ENCODE measurements around the gene ETV1.

Gene ETV1

DNA sequence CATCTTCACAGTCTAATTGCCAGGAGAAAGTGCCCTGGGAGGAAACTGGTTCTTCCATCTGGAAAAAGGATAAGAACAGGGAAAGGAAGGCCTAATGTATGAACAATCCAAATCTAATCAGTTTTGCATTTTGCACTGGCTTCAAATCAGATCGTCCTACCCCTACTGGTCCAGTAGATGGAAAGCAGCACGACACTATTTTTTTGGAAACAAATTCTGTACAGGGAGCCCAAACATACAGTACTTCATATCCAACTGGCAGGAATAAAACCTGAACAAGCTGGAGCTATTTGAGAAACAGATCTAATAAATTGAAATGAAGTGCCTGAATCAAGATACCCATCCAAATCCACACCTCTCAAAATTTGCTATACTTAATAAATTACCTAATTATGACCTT lies 36.5 kb downstream of the ETV1 start:
- Histone ChIP-seq H3K27ac (ENCODE audit: insufficient read depth in 1 of 2, low read depth in 1 of 2, low read length in 2 of 2, poor library complexity in 1 of 2, severe bottlenecking in 2 of 2) (no peak overlapping the region), H3K27me3 (replicated peaks in 2 of 5; ENCODE audit: control insufficient read depth in 4 of 5, insufficient read depth in 5 of 5, low read length in 4 of 5) (no peaks in the 10 kb centered on the region), H3K4me3 (ENCODE audit: control insufficient read depth in 1 of 7, extremely low read depth in 1 of 7, insufficient read depth in 4 of 7, low read depth in 2 of 7, low read length in 6 of 7) (no peak overlapping the region), H3K36me3 (ENCODE audit: control insufficient read depth in 4 of 4, insufficient read depth in 4 of 4, low read length in 3 of 4) (no peaks in the 10 kb centered on the region), H3K9me3 (ENCODE audit: control extremely low read depth in 1 of 5, control insufficient read depth in 4 of 5, insufficient read depth in 2 of 5, low read depth in 1 of 5, low read length in 4 of 5) (no peaks in the 10 kb centered on the region), H3K4me1 (ENCODE audit: control extremely low read depth in 1 of 4, control insufficient read depth in 4 of 4, insufficient read depth in 4 of 4, low read length in 3 of 4) (no peaks in the 10 kb centered on the region)
- 100% methylated on average over 1 of the region's 2 CpGs for WGBS (ENCODE audit: insufficient coverage)
- DNase-seq, result no peak
- ChIA-PET POLR2A (no interaction called here), CTCF (interaction anchor here (1.5 kb wide), 1 partner anchor 181 kb away, joined by 3 read pairs; no protein-coding TSS in a partner anchor)

GRCh38 chr7:13949939-13950338 lies 39.5 kb downstream of the ETV1 start:
- no peak overlapping the region for H3K4me3 ChIP-seq (ENCODE audit: control insufficient read depth in 1 of 7, extremely low read depth in 1 of 7, insufficient read depth in 4 of 7, low read depth in 2 of 7, low read length in 6 of 7)
- ChIA-PET POLR2A (no interaction called here), CTCF (no interaction called here)
- 96% methylated on average over 2 of the region's 4 CpGs for WGBS (ENCODE audit: insufficient coverage)
- H3K27ac ChIP-seq (ENCODE audit: insufficient read depth in 1 of 2, low read depth in 1 of 2, low read length in 2 of 2, poor library complexity in 1 of 2, severe bottlenecking in 2 of 2), result no peak overlapping the region
- no peaks in the 10 kb centered on the region for H3K27me3 ChIP-seq (replicated peaks in 2 of 5; ENCODE audit: control insufficient read depth in 4 of 5, insufficient read depth in 5 of 5, low read length in 4 of 5)
- DNase-seq, result no peak
- H3K36me3 ChIP-seq (ENCODE audit: control insufficient read depth in 4 of 4, insufficient read depth in 4 of 4, low read length in 3 of 4), result no peaks in the 10 kb centered on the region
- no peaks in the 10 kb centered on the region for H3K9me3 ChIP-seq (ENCODE audit: control extremely low read depth in 1 of 5, control insufficient read depth in 4 of 5, insufficient read depth in 2 of 5, low read depth in 1 of 5, low read length in 4 of 5)
- H3K4me1 ChIP-seq (ENCODE audit: control extremely low read depth in 1 of 4, control insufficient read depth in 4 of 4, insufficient read depth in 4 of 4, low read length in 3 of 4), result no peaks in the 10 kb centered on the region

GRCh38 chr7:13949445-13949844 lies 40.0 kb downstream of the ETV1 start:
- CTCF ChIA-PET, result no interaction called here

GRCh38 chr7:13948019-13948801 lies 41.3 kb downstream of the ETV1 start:
- ChIA-PET POLR2A (no interaction called here), CTCF (interaction anchor here (1.6 kb wide), 1 partner anchor 17 kb away, joined by 5 read pairs; no protein-coding TSS in a partner anchor)
- WGBS (ENCODE audit: insufficient coverage), result 100% methylated on average over 2 of the region's 9 CpGs
- Histone ChIP-seq H3K4me1 (ENCODE audit: control extremely low read depth in 1 of 4, control insufficient read depth in 4 of 4, insufficient read depth in 4 of 4, low read length in 3 of 4) (no peaks in the 10 kb centered on the region), H3K27ac (ENCODE audit: insufficient read depth in 1 of 2, low read depth in 1 of 2, low read length in 2 of 2, poor library complexity in 1 of 2, severe bottlenecking in 2 of 2) (no peak overlapping the region), H3K27me3 (replicated peaks in 2 of 5; ENCODE audit: control insufficient read depth in 4 of 5, insufficient read depth in 5 of 5, low read length in 4 of 5) (no peaks in the 10 kb centered on the region), H3K4me3 (ENCODE audit: control insufficient read depth in 1 of 7, extremely low read depth in 1 of 7, insufficient read depth in 4 of 7, low read depth in 2 of 7, low read length in 6 of 7) (no peak overlapping the region), H3K9me3 (ENCODE audit: control extremely low read depth in 1 of 5, control insufficient read depth in 4 of 5, insufficient read depth in 2 of 5, low read depth in 1 of 5, low read length in 4 of 5) (peaks cover 0 to 3% (median 0%) of the 10 kb centered on the region in 5 experiments), H3K36me3 (ENCODE audit: control insufficient read depth in 4 of 4, insufficient read depth in 4 of 4, low read length in 3 of 4) (no peaks in the 10 kb centered on the region)
- DNase-seq, result no peak

More at GRCh38 chr7:13949445-13949844, 40.0 kb downstream of the ETV1 start:
- H3K27ac ChIP-seq (ENCODE audit: insufficient read depth in 1 of 2, low read depth in 1 of 2, low read length in 2 of 2, poor library complexity in 1 of 2, severe bottlenecking in 2 of 2), result no peak overlapping the region
- no peaks in the 10 kb centered on the region for H3K36me3 ChIP-seq (ENCODE audit: control insufficient read depth in 4 of 4, insufficient read depth in 4 of 4, low read length in 3 of 4)
- POLR2A ChIA-PET, result no interaction called here
- no peaks in the 10 kb centered on the region for H3K4me1 ChIP-seq (ENCODE audit: control extremely low read depth in 1 of 4, control insufficient read depth in 4 of 4, insufficient read depth in 4 of 4, low read length in 3 of 4)
- no peaks in the 10 kb centered on the region for H3K27me3 ChIP-seq (replicated peaks in 2 of 5; ENCODE audit: control insufficient read depth in 4 of 5, insufficient read depth in 5 of 5, low read length in 4 of 5)
- WGBS (ENCODE audit: insufficient coverage), result no CpG with 5 or more reads among the region's 2 CpGs
- H3K4me3 ChIP-seq (ENCODE audit: control insufficient read depth in 1 of 7, extremely low read depth in 1 of 7, insufficient read depth in 4 of 7, low read depth in 2 of 7, low read length in 6 of 7), result no peak overlapping the region
- no peak for DNase-seq
- H3K9me3 ChIP-seq (ENCODE audit: control extremely low read depth in 1 of 5, control insufficient read depth in 4 of 5, insufficient read depth in 2 of 5, low read depth in 1 of 5, low read length in 4 of 5), result no peaks in the 10 kb centered on the region

DNA sequence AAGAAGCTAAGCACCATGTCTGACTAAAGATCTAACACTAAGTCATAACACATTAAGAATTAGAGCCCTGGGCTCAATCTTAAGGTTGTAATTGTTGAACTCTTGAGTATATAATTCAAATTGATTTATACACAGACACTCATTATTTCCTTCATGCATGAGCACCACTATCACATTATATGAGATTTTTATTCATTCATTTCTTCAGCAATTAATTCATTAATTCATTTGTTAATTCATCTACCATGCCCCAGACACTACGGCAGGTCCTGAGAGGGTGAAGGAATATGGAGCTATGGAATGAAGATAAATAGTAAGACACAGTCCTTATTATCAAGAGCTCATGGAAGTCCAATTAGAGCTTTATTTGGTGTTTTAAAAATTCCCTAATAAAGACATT lies 41.9 kb downstream of the ETV1 start:
- Histone ChIP-seq H3K27ac (ENCODE audit: insufficient read depth in 1 of 2, low read depth in 1 of 2, low read length in 2 of 2, poor library complexity in 1 of 2, severe bottlenecking in 2 of 2) (no peak overlapping the region), H3K9me3 (ENCODE audit: control extremely low read depth in 1 of 5, control insufficient read depth in 4 of 5, insufficient read depth in 2 of 5, low read depth in 1 of 5, low read length in 4 of 5) (peaks cover 0 to 3% (median 0%) of the 10 kb centered on the region in 5 experiments), H3K36me3 (ENCODE audit: control insufficient read depth in 4 of 4, insufficient read depth in 4 of 4, low read length in 3 of 4) (no peaks in the 10 kb centered on the region), H3K4me1 (ENCODE audit: control extremely low read depth in 1 of 4, control insufficient read depth in 4 of 4, insufficient read depth in 4 of 4, low read length in 3 of 4) (no peaks in the 10 kb centered on the region), H3K4me3 (ENCODE audit: control insufficient read depth in 1 of 7, extremely low read depth in 1 of 7, insufficient read depth in 4 of 7, low read depth in 2 of 7, low read length in 6 of 7) (no peak overlapping the region), H3K27me3 (replicated peaks in 2 of 5; ENCODE audit: control insufficient read depth in 4 of 5, insufficient read depth in 5 of 5, low read length in 4 of 5) (no peaks in the 10 kb centered on the region)
- ChIA-PET CTCF (interaction anchor here (1.6 kb wide), 1 partner anchor 17 kb away, joined by 5 read pairs; no protein-coding TSS in a partner anchor), POLR2A (interaction anchor here (0.5 kb wide), 1 partner anchor 214 kb away, joined by 3 read pairs; no protein-coding TSS in a partner anchor)
- no peak for DNase-seq
- no CpG with 5 or more reads among the region's 1 CpG for WGBS (ENCODE audit: insufficient coverage)

DNA sequence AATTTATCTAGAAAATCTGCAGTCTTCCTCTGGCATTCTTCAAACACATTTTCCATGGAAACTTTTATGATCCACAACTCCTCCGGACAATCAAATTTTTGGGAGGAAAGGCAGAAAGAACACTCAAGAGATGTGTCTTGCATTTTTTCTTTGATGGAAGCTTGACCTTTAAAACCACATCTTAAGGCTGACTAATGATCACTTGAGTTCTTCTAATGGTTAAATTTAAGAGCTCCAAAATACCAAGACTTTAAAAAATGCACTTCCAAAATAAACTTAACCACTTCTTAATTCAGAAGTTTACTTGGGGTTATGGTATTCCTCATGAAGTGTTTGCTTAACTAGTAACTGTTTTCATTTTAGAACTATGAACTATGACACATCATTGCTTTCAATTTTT lies 43.3 kb downstream of the ETV1 start:
- DNase-seq, result no peak
- CTCF ChIA-PET, result no interaction called here
- Histone ChIP-seq H3K27ac (ENCODE audit: insufficient read depth in 1 of 2, low read depth in 1 of 2, low read length in 2 of 2, poor library complexity in 1 of 2, severe bottlenecking in 2 of 2) (no peak overlapping the region), H3K4me1 (ENCODE audit: control extremely low read depth in 1 of 4, control insufficient read depth in 4 of 4, insufficient read depth in 4 of 4, low read length in 3 of 4) (no peaks in the 10 kb centered on the region), H3K27me3 (replicated peaks in 2 of 5; ENCODE audit: control insufficient read depth in 4 of 5, insufficient read depth in 5 of 5, low read length in 4 of 5) (no peaks in the 10 kb centered on the region), H3K4me3 (ENCODE audit: control insufficient read depth in 1 of 7, extremely low read depth in 1 of 7, insufficient read depth in 4 of 7, low read depth in 2 of 7, low read length in 6 of 7) (no peak overlapping the region), H3K36me3 (ENCODE audit: control insufficient read depth in 4 of 4, insufficient read depth in 4 of 4, low read length in 3 of 4) (no peaks in the 10 kb centered on the region), H3K9me3 (ENCODE audit: control extremely low read depth in 1 of 5, control insufficient read depth in 4 of 5, insufficient read depth in 2 of 5, low read depth in 1 of 5, low read length in 4 of 5) (peaks cover 0 to 3% (median 0%) of the 10 kb centered on the region in 5 experiments)
- POLR2A ChIA-PET, result no interaction called here
- WGBS (ENCODE audit: insufficient coverage), result 100% methylated on average over 1 of the region's 1 CpG

DNA sequence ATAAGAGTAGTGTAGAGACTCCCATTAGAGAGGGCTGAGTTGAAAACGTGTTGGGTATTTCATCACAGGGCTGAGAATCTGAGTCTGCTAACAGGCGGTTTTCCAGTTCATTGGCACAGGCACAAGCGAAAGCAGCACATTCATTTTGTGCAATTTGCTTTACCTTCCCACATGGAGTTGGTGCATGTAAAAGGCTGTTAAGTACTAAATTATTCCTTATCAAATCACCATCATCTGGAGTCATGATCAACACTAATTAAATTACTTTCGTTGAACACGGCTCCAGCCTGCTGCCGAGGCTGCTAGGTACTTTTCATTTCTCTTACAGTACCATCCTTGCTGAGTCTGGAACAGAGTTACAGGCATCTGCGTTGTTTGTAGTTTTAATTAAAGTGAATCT lies 43.8 kb downstream of the ETV1 start:
- no peak for DNase-seq
- Histone ChIP-seq H3K27me3 (replicated peaks in 2 of 5; ENCODE audit: control insufficient read depth in 4 of 5, insufficient read depth in 5 of 5, low read length in 4 of 5) (no peaks in the 10 kb centered on the region), H3K36me3 (ENCODE audit: control insufficient read depth in 4 of 4, insufficient read depth in 4 of 4, low read length in 3 of 4) (no peaks in the 10 kb centered on the region), H3K27ac (ENCODE audit: insufficient read depth in 1 of 2, low read depth in 1 of 2, low read length in 2 of 2, poor library complexity in 1 of 2, severe bottlenecking in 2 of 2) (no peak overlapping the region), H3K4me1 (ENCODE audit: control extremely low read depth in 1 of 4, control insufficient read depth in 4 of 4, insufficient read depth in 4 of 4, low read length in 3 of 4) (no peaks in the 10 kb centered on the region), H3K9me3 (ENCODE audit: control extremely low read depth in 1 of 5, control insufficient read depth in 4 of 5, insufficient read depth in 2 of 5, low read depth in 1 of 5, low read length in 4 of 5) (peaks cover 0 to 3% (median 0%) of the 10 kb centered on the region in 5 experiments), H3K4me3 (ENCODE audit: control insufficient read depth in 1 of 7, extremely low read depth in 1 of 7, insufficient read depth in 4 of 7, low read depth in 2 of 7, low read length in 6 of 7) (no peak overlapping the region)
- WGBS (ENCODE audit: insufficient coverage), result 96% methylated on average over 4 of the region's 7 CpGs
- ChIA-PET POLR2A (no interaction called here), CTCF (no interaction called here)

Measured in common myeloid progenitor, CD34-positive (primary cell).